GM12878 (cell line): Measurements from ENCODE around the gene SELE.

Experiments
- ATF2 ChIP-seq: IDR thresholded peaks from 2 replicates; pipeline ENCODE4 v1.6.1; 2012; ENCODE audit warnings: low read length, inconsistent platforms
- BCL11A ChIP-seq: IDR thresholded peaks from 2 replicates; pipeline ENCODE4 v1.6.1; 2011; ENCODE audit warnings: low read depth, low read length
- CREB1 ChIP-seq: IDR thresholded peaks from 2 replicates; pipeline ENCODE4 v1.6.1; 2012; ENCODE audit warnings: low read depth, mild to moderate bottlenecking, inconsistent platforms
- CTCF ChIP-seq, 3 experiments: IDR thresholded peaks in 2 of 3; conservative IDR thresholded peaks in 1 of 3; 2 replicates each; pipeline ENCODE4 v1.5.1; 2011; ENCODE audit warnings: low read depth in 3 of 3, low read length in 3 of 3, mild to moderate bottlenecking in 3 of 3, control low read depth in 2 of 3, moderate library complexity in 2 of 3, inconsistent platforms in 1 of 3, mixed read lengths in 1 of 3; ENCODE audit not compliant: control insufficient read depth in 2 of 3, insufficient read depth in 1 of 3; ENCODE audit errors: extremely low read depth in 1 of 3
- EGR1 ChIP-seq, 2 experiments: IDR thresholded peaks; 1 replicate in 1 of 2; 2 replicates in 1 of 2; pipeline ENCODE4 v1.6.1; 2011 to 2012; ENCODE audit warnings: low read depth in 2 of 2, low read length in 2 of 2, borderline replicate concordance in 1 of 2, mild to moderate bottlenecking in 1 of 2, moderate library complexity in 1 of 2
- EP300 ChIP-seq, 2 experiments: fragments of 150-350 bp in 1 of 2; IDR thresholded peaks; 2 replicates each; pipeline ENCODE4 v1.6.1; 2011 to 2012; ENCODE audit warnings: low read depth in 2 of 2, low read length in 2 of 2, borderline replicate concordance in 1 of 2, improper control_type of control experiment in 1 of 2, inconsistent platforms in 1 of 2; ENCODE audit not compliant: control insufficient read depth in 1 of 2
- GATAD2B ChIP-seq: fragments of 450-650 bp; conservative IDR thresholded peaks from 2 replicates; pipeline ENCODE4 v1.6.1; 2017; ENCODE audit warnings: low read depth, mild to moderate bottlenecking, moderate library complexity
- IKZF2 ChIP-seq, 2 experiments: fragments of 450-650 bp; IDR thresholded peaks; 2 replicates each; pipeline ENCODE4 v1.6.1; 2017; ENCODE audit warnings: mild to moderate bottlenecking in 2 of 2, moderate library complexity in 2 of 2
- JUND ChIP-seq: IDR thresholded peaks from 2 replicates; pipeline ENCODE4 v1.6.1; 2012; ENCODE audit warnings: low read depth, mild to moderate bottlenecking, low read length, improper control_type of control experiment, moderate library complexity
- POLR2A ChIP-seq: IDR thresholded peaks from 2 replicates; pipeline ENCODE4 v1.6.1; 2011; ENCODE audit warnings: low read depth, mild to moderate bottlenecking, low read length
- RAD21 ChIP-seq: IDR thresholded peaks from 2 replicates; pipeline ENCODE4 v1.6.1; 2011; ENCODE audit warnings: mild to moderate bottlenecking, low read depth, low read length, moderate library complexity; ENCODE audit not compliant: insufficient read depth
- SUZ12 ChIP-seq: fragments of 200-600 bp; sonication (generic); IDR thresholded peaks from one replicate; pipeline ENCODE4 v1.6.1; 2018; ENCODE audit warnings: antibody characterized with exemption, mild to moderate bottlenecking; ENCODE audit not compliant: unreplicated experiment
- TAF1 ChIP-seq: IDR thresholded peaks from 2 replicates; pipeline ENCODE4 v1.6.1; 2011; ENCODE audit warnings: mild to moderate bottlenecking, low read depth, low read length, borderline replicate concordance

GRCh38 chr1:169682071-169682470 lies 51.8 kb downstream of the SELE start:
- TF ChIP-seq EP300 (IDR thresholded peaks at IDR 0.05; ENCODE audit: borderline replicate concordance in 1 of 2, control insufficient read depth in 1 of 2, low read depth in 2 of 2, low read length in 2 of 2) (no peak), CTCF (IDR thresholded peaks at IDR 0.05 in 2 of 3, conservative IDR thresholded peaks at IDR 0.05 in 1 of 3; ENCODE audit: control insufficient read depth in 2 of 3, extremely low read depth in 1 of 3, insufficient read depth in 1 of 3, low read depth in 3 of 3, low read length in 3 of 3) (no peak), SUZ12 (no peak), RAD21 (no peak), JUND (no peak), TAF1 (no peak), CREB1 (no peak), IKZF2 (IDR thresholded peaks at IDR 0.05) (no peak), BCL11A (no peak), POLR2A (no peak), ATF2 (no peak), GATAD2B (no peak), EGR1 (IDR thresholded peaks at IDR 0.05; ENCODE audit: borderline replicate concordance in 1 of 2, low read depth in 2 of 2, low read length in 2 of 2) (no peak)
